Activated CD8-positive, alpha-beta memory T cell treated with anti-CD3 and anti-CD28 coated beads, Interleukin-2, amount 50 U/mL, for 1 hour (primary cell): ENCODE results near the gene CNDP1.

Source experiments
- DNase-seq: peaks from one replicate; pipeline ENCODE4 v3.0.0-alpha.2; 2020; ENCODE audit errors: extremely low read depth

Gene CNDP1

DNA sequence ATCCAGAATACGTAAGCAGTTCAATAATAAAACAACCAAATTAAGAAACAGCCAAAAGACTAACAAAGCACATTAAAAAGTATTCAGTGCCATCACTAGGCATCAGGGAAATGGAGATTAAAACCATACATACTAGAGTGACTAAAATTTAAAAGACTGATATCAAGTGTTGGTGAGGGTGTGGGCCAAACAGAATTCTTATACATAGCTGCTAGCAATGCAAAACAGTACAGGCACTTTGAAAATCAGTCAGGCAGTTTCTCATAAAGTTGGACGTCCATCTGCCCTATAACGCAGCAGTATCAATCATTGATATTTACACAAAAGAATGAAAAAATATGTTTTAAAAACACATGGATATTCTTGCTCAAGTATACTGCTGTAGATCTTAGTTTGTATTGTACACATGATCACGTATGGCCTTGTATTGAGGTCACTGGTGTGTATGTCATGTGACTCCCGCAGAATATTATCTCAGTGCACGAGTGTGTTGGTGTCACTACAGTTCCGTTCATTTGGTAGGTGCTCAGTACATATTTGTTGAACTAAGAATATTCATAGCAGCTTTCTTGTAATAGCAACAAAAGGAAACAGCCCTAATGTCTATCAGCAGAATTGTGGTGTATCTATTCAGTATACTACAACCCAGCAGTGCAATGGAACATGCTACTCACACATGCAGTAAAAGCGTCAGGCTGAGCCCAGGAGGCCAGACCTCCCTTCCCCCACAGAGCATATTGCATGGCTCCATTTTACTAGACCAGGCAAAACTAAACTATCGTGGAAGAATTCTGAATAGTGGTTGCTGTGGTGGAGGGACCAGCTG is 92.0 kb downstream of the CNDP1 start:
- DNase-seq, result no peak

DNA sequence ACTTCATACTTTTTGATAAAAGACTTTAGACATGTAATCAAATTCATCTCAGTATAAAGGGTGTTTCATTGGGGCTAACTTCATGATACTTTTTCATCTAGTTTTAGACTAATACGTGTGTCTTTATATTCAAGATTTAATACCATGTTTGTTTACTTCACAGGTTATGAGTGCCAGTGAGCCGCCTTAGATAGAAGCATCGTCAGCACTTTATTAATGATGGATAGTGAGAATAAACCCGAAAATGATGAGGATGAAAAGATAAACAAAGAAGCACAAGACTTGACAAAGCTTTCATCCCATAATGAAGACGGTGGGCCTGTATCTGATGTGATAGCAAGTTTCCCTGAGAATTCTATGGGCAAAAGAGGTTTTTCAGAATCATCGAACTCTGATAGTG is 96.5 kb downstream of the CNDP1 start:
- no peak for DNase-seq

DNA sequence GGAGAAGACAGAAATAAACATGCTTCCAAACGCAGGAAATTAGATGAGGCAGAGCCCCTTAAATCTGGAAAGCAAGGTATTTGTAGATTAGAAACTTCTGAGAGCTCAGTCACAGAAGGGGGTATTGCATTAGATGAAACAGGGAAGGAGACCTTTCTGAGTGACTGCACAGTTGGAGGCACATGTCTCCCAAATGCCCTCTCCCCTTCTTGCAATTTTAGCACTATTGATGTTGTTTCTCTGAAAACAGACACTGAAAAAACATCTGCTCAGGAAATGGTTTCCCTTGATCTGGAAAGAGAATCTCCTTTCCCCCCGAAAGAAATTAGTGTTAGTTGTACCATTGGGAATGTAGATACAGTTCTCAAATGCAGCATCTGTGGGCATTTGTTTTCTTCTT is 96.9 kb downstream of the CNDP1 start:
- no peak for DNase-seq

- no peak for DNase-seq
These were observed 97.5 kb downstream of the CNDP1 start for GRCh38 chr18:74631623-74632350.

- no peak for DNase-seq
These were observed 98.0 kb downstream of the CNDP1 start for GRCh38 chr18:74632351-74632679.

DNA sequence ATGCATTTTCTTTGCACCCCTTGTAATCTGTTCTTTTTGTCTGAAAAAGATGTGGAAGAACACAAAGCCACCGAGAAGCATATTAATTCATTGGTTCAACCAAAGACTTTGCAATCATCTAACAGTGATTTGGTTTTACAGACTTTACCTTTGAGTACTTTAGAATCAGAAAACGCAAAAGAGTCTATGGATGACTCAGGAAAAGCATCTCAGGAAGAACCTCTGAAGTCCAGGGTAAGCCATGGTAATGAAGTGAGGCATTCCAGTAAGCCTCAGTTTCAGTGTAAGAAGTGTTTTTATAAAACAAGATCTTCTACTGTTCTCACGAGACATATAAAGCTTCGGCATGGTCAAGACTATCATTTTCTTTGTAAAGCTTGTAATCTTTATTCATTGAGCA is 98.6 kb downstream of the CNDP1 start:
- no peak for DNase-seq

GRCh38 chr18:74633652-74634352 is 99.5 kb downstream of the CNDP1 start:
- no peak for DNase-seq

DNA sequence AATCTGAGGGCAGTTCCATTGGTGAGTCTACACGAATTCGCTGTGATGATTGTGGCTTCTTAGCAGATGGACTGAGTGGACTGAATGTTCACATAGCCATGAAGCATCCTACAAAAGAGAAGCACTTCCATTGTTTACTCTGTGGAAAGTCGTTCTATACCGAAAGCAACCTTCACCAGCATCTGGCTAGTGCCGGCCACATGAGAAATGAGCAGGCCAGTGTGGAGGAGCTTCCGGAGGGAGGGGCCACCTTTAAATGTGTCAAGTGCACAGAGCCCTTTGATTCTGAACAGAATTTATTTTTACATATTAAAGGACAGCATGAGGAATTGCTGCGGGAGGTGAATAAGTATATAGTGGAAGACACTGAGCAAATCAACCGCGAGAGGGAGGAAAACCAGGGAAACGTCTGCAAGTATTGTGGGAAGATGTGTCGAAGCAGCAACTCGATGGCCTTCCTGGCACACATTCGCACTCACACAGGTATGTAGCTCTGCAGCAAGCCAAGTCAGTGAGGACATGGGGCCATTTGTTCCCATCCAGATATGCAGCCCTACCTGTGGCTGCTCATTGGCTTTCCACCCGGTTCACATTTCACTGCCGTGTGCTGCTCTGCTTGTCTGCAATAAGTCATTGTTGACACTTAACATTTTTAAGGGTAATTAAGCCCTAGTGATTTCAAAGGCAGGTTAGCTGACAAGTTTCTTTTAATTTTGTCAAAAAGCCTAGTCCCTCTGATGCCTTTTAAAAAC is 101.1 kb downstream of the CNDP1 start:
- DNase-seq, result no peak
